ENCODE results near the gene RAMP3.

RAMP3 gene

DNA sequence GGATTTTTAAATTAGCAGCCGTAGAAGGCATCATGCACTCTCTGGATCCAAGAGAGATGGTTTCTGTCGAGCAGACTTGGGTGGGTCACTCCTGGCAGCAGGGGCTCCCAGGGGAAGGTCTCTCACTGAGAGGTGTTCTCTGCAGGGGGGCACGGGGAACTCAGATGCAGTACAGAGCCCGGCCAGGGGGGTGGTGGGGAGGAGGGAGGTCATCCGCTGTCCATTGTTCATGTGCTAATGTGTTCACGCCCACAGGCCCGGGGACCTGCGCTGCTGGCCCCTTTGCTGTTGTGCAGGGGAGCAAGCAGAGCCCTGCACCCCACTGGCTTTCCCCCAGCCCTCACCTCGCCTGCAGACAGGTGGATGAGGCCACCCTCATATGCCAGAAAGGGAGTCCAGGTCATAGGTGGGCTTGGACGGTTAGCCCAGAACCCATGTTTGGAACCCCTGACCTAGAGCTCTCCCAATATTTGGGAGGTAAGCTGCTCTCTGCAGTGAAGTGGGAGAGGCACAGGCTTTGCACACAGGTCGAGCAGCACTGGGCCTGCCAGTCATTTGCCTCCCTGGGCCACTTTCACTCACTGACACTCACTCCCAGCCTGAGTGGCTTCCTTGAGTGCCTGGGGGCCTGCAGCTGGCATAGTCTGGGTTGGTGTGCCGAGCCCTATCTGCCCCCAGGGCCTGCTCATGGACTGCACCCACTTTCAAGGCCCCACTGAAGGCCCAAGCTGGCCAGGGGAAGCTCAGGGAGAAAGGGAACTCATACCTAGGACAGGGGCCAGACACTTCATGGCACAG, 33.5 kb upstream of the RAMP3 start:
- in situ Hi-C loops (cut with HindIII; ENCODE audit: low sequenced_read_pairs) = no loop called here
- no peak overlapping the region for H3K4me3 ChIP-seq (ENCODE audit: low read depth, low read length)
- no peak for DNase-seq (ENCODE audit: low read depth)
- no peak for TF ChIP-seq CTCF (IDR thresholded peaks at IDR 0.05; ENCODE audit: low read depth, low read length, missing control alignments)

DNA sequence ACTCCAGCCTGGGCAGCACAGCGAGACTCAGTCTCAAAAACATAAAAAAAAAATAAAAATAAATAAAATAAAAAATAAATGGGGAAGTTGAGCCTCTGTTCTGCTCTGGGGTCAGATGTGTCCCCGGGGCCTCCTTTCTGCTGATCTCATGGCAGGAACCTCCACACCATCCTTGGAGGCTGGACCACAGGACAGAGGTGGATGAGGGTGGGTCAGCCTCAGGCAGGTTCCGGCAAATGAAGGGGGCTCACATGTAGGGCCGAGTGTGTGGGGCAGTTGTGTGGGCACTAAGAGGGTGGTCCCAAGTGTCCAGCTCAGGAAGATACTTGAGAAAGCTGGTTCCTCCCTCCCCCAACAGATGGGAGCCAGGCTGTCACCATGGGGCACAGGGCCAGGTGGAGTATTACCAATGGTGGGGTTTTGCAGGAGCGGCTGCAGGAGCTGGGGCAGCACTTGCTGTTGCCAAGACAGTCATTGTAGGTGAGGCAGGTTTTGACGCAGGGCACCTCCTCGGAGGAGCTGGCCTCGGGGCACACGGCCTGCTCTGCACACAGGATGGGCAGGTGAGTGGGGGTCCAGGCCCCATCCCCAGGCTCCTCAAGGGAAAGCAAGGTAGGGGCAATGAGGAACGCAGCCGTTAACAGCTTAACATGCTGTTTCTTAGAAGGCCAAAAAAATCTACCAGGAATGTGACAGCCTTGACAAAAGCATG, 32.2 kb upstream of the RAMP3 start:
- TF ChIP-seq CTCF (IDR thresholded peaks at IDR 0.05; ENCODE audit: low read depth, low read length, missing control alignments) = no peak
- DNase-seq (ENCODE audit: low read depth) = no peak
- H3K4me3 ChIP-seq (ENCODE audit: low read depth, low read length) = no peak overlapping the region
- in situ Hi-C loops (cut with HindIII; ENCODE audit: low sequenced_read_pairs) = no loop called here

GRCh38 chr7:45126201-45126600, 31.4 kb upstream of the RAMP3 start:
- no peak overlapping the region for H3K4me3 ChIP-seq (ENCODE audit: low read depth, low read length)
- no peak for DNase-seq (ENCODE audit: low read depth)
- no peak for TF ChIP-seq CTCF (IDR thresholded peaks at IDR 0.05; ENCODE audit: low read depth, low read length, missing control alignments)
- in situ Hi-C loops (cut with HindIII; ENCODE audit: low sequenced_read_pairs) = no loop called here

- no peak for TF ChIP-seq CTCF (IDR thresholded peaks at IDR 0.05; ENCODE audit: low read depth, low read length, missing control alignments)
- no peak overlapping the region for H3K4me3 ChIP-seq (ENCODE audit: low read depth, low read length)
- DNase-seq (ENCODE audit: low read depth) = no peak
- in situ Hi-C loops (cut with HindIII; ENCODE audit: low sequenced_read_pairs) = no loop called here
These were observed 30.7 kb upstream of the RAMP3 start for GRCh38 chr7:45126920-45127319.

- no peak for DNase-seq (ENCODE audit: low read depth)
- in situ Hi-C loops (cut with HindIII; ENCODE audit: low sequenced_read_pairs) = no loop called here
- no peak overlapping the region for H3K4me3 ChIP-seq (ENCODE audit: low read depth, low read length)
- no peak for TF ChIP-seq CTCF (IDR thresholded peaks at IDR 0.05; ENCODE audit: low read depth, low read length, missing control alignments)
These were observed 28.3 kb upstream of the RAMP3 start for GRCh38 chr7:45129181-45129800.

- H3K4me3 ChIP-seq (ENCODE audit: low read depth, low read length) = no peak overlapping the region
- no peak for DNase-seq (ENCODE audit: low read depth)
- no peak for TF ChIP-seq CTCF (IDR thresholded peaks at IDR 0.05; ENCODE audit: low read depth, low read length, missing control alignments)
- in situ Hi-C loops (cut with HindIII; ENCODE audit: low sequenced_read_pairs) = no loop called here
These were observed 27.7 kb upstream of the RAMP3 start for GRCh38 chr7:45129906-45130305.

Measured in astrocyte of the cerebellum (primary cell).